Measurements from ENCODE around the gene GGPS1.
"Not testable (repeated sequence)": the region's sequence is repeated elsewhere in the genome, so short reads cannot be mapped to it uniquely, and the experiment has no call there.

GGPS1 gene

DNA sequence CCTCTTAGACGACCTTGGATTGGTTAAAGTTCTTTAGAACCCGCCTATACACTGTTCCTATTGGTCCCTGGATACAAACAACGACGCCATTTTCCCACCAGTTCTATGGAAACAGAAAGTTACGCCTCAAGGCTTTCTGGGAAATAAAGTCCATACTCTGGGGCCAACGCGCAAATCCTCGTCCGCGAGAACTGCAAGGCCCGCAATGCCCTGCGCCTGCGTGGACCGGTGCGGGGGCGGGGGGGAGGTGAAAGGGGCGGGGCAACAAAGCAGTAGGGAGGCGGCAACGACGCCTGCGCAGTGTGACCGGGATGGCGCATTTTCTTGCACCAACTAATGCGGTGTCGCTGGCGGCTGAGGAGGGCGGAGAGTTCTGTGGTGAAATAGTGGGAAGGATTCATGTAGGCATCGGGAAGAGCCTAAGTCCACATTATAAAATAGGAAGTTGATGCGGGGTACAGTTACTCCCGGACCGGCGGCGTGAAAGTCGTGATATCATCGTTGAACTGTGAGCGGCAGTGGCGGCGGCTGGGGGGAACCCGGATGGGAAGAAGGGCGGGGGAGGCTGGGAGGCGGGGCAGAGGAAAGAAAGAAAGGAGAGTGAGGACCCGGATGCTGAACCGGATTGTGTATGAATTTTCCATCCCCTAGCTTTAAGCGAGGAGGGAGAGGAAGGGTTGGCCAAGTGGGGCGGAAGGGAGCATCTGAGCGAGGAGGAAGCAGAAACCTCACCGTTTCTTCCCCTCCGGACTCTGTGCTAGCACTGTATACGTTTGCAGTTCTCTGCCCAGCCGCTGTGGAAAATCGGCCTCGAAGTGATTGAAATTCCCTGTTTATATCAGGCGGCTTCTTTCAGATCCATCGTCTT lies at the start of gene GGPS1:
GGPS1 (plus strand) TSS at position 300 of the 868 bp plus-strand sequence. CDS start 6,695 bp downstream, outside the sequence.
- in situ Hi-C loops (cut with MboI; ENCODE audit: low sequenced_read_pairs): no loop called here

DNA sequence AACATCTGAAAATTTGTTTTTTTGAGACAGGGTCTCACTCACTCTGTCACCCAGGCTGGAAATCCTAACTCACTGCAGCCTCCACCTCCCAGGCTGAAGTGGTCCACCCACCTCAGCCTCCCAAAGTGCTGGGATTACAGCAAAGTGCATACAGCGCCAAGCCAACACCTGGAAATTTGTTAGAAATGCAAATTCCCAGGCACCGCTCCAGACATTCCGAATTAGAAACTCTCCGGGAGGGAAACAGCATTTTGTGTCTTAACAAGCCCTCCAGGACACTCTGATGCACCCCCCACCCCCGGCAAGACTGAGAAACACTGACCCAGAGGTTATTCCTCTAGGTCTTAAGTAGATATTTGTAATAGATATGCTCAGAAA lies 49.5 kb upstream of the GGPS1 start:
- in situ Hi-C loops (cut with MboI; ENCODE audit: low sequenced_read_pairs): no loop called here

DNA sequence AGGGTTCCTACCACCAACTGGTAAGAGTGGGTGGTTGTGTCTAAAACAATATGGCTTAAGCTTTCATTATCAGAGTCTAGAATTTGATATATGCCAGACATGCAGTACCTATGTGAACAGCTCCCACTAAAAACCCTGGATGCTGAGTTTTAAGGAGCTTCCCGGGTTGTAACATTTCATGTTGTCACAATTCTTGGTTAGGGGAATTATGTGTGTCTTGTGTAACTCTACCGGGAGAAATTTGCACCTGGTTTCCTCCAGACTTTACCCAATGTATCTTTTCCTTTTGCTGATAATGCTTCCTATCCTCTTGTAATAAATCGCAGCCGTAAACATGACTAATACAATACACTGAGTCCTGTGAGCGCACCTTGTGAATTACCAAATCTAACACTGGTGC lies 48.7 kb upstream of the GGPS1 start:
- in situ Hi-C loops (cut with MboI; ENCODE audit: low sequenced_read_pairs): no loop called here

DNA sequence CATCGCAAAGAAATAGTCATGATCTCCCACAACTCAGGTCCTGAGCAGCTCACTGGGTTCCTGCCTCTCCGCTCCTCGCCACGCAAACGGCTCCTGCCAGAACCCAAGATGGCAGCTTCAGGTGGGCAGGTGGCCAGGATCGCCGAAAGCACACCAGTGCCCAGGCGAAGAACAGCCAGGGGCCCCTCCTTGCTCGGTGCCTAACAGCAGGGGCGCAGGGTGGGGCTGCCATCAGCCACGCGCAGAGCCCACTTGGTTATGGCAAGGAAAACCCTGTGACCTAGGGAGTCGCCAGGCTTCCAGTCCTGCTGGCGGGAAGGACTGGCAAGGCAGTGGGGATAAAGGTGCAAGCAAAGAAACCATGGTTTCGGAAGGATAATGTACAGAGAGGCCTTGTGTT lies 47.9 kb upstream of the GGPS1 start:
- in situ Hi-C loops (cut with MboI; ENCODE audit: low sequenced_read_pairs): no loop called here

DNA sequence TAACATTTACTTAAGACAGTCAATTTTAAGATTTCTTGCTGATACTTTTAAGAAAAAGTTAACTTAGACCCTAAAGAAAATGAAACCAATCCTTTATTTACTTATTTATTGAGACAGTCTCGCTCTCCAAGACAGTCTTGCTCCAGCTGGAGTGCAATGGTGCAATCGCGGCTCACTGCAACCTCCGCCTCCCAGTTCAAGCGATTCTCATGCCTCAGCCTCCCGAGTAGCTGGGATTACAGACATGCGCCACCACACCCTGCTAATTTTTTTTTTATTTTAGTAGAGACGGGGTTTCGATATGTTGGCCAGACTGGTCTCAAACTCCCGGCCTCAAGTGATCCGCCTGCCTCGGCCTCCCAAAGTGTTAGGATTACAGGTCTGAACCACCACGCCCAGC lies 44.7 kb upstream of the GGPS1 start:
- in situ Hi-C loops (cut with MboI; ENCODE audit: low sequenced_read_pairs): not testable (repeated sequence)

DNA sequence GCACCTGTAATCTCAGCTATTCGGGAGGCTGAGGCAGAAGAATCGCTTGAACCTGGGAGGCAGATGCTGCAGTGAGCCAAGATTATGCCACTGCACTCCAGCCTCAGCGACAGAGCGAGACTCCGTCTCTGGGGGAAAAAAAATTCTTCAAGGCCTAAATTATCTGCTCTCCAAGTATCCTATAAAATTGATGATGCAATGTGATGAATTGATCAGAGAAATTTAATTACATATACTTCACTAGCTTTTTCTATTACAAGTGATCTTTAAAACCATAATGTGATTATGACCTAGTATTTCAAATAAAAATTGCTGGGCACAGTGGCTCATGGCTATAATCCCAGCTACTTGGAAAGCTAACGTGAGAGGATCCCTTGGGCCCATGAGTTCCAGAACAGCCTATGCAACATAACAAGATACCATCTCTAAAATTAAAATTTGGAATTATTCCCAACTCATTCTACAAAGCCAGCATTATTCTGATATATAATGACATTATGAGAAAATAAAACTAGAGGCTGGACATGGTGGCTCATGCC lies 44.1 kb upstream of the GGPS1 start:
- in situ Hi-C loops (cut with MboI; ENCODE audit: low sequenced_read_pairs): no loop called here

DNA sequence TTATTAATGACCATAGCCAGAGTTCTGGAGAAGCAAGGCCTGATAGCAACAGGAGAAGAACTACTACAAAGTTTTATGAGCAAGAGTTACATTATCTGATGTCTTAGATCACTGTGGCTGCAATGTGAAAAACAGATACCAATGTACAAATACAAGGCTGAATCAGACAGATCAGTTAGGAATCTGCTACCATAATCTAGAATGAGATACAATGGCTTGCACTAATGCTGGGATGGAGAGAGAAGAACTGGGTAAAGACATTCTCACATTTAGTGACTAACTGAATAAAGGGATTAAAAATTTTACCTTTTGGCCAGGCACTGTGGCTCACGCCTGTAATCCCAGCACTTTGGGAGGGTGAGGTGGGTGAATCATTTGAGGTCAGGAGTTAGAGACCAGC lies 41.7 kb upstream of the GGPS1 start:
- in situ Hi-C loops (cut with MboI; ENCODE audit: low sequenced_read_pairs): no loop called here

DNA sequence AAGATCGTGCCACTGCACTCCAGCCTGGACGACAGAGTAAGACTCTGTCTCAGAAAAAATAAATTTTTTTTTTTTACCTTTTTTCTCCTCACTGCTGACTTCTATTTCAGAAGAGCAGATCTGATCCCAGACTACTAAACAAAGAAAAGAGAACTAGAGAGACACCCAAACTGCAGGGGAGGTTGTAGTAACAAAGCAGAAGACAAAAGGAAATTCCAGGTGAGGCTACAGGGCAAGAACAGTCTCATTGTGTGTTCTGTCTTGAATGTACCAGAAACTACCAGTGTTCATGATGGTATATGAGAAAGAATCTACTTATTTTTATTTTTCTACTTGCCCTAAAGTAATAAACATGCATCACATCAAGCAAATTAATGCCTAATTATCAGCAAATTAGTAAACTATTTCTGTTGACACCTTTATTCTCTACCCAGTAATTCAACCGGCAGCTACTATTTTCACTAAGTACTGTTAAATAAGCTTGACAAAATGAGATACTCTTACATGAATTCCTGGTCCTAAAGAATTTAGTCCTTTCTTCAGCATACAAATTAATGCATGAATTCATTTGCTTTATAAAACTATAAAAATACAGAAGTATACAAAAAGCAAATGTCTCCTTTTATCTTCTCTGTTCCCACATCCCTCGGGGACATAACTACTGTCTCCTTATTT lies 41.0 kb upstream of the GGPS1 start:
- in situ Hi-C loops (cut with MboI; ENCODE audit: low sequenced_read_pairs): no loop called here

DNA sequence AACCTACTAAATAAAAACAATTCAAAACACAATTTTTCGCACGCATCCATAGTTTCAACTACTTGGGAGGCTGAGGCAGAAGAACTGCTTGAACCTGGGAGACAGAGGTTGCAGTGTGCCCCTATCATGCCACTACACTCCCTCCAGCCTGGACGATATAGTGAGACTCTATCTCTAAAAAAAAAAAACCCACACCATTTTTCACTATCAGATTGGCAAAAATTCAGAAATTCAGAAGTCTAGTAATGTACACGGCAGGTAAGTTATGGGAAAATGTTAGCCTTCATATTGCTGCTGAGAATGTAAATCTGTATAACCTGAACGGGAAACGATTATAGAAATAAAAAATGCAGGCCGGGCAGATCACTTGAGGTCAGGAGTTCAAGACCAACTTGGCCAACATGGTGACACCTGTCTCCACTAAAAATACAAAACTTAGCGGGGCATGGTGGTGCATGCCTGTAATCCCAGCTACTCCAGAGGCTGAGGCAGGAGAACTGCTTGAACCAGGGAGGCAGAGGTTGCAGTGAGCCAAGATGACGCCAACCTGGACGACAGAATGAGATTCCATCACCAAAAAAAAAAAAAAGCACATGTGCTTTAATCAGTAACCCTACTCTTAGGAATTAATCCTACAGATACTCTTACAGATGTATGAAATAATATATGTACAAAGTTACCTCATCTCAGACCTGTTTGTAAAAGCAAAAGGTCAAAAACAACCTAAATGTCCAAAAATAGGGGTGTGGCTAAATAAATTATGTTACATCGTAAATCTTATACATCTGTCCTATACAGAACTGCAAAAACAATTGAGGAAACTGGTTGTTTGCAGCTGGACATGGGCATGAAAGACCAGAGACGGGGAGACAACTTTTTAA lies 38.3 kb upstream of the GGPS1 start:
- in situ Hi-C loops (cut with MboI; ENCODE audit: low sequenced_read_pairs): no loop called here

DNA sequence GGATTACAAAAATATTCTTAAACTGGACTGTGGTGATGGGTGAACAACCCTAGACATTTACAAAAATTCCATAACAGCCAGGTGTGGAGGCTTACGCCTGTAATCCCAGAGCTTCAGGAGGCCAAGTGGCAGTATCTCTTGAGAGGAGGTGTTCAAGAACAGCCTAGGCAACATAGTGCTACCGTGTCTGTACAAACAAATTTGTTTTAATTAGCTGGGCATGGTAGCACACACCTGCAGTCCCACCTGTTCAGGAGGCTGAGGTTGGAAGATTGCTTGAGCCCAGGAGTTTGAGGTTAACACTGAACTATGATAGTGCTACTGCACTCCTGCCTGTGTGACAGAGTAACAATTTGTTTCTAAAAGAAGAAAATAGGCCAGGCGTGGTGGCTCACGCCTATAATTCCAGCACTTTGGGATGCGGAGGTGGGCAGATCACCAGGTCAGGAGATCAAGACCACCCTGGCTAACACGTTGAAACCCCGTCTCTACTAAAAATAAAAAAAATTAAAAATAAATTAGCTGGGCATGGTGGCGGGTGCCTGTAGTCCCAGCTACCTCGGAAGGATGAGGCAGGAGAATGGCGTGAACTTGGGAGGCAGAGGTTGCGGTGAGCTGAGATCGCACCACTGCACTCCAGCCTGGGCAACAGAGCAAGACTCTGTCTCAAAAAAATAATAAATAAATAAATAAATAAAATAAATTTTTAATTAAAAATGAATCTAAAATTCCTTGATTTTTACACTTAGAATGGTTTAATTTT lies 37.4 kb upstream of the GGPS1 start:
- in situ Hi-C loops (cut with MboI; ENCODE audit: low sequenced_read_pairs): no loop called here

DNA sequence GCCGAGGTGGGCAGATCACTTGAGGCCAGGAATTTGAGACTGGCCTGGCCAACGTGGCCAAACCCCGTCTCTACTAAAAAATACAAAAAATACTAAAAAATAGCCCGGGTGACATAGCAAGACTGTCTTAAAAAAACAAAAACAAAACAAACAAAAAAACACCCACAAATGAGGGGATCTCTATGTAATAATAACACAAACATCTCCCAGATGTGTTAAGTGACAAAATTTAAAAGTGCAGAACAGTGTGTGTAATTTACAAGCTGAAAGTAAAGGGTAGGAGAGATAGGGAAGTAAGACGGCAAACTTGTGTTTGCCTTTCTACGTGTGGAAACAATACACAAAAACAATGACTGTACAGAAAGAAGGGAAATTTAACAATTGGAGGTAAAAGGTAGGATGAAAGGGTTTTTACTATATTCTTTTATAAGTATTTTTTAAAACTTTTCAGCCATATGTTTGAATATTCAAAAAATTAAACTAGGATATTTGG lies 36.7 kb upstream of the GGPS1 start:
- in situ Hi-C loops (cut with MboI; ENCODE audit: low sequenced_read_pairs): no loop called here

DNA sequence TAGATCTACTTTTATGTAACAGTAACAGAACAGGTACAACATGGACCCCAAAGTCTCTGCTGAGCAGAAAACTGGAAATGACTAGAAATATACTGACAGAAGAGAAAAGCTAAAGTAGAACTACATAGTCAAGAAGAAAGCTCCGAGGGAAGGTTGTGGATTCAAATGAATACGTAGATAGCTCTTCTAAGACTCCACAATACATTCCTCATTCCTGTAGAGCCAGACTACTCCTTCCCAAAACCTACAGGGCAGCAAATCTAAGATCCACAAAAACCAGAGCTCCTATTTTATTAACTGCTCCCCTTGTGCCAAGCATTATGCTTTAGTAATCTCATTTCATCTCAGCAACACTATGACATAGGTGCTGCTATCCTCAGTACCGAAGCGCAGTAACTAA lies 35.6 kb upstream of the GGPS1 start:
- in situ Hi-C loops (cut with MboI; ENCODE audit: low sequenced_read_pairs): no loop called here

DNA sequence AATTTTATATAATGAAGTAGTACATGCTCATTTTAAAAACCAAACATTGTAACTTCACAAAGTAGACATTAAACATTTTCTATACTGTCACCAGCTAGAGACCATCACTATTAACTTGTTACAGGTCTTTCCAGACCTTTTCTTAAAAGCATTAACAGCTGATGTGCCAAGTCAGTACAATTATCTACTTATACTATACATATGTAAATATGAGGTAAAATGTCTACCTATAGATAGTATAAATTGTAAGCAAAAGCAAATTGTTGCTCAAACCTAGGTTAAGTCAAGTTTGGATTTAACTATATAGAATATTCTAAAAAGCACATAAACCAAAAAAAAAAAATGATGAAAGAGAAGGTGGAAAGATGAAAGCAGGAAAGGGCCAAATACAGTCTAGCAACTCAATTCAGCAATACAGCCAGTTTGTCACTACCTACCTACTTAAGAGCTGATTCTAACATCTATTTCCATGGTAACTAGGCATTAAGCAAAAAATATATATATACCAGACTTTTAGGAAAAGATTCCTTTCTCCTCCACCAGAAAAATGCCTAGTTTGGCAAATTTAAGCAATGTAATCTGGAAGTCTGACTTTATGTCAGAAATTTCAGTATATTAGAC lies 34.9 kb upstream of the GGPS1 start:
- in situ Hi-C loops (cut with MboI; ENCODE audit: low sequenced_read_pairs): no loop called here

DNA sequence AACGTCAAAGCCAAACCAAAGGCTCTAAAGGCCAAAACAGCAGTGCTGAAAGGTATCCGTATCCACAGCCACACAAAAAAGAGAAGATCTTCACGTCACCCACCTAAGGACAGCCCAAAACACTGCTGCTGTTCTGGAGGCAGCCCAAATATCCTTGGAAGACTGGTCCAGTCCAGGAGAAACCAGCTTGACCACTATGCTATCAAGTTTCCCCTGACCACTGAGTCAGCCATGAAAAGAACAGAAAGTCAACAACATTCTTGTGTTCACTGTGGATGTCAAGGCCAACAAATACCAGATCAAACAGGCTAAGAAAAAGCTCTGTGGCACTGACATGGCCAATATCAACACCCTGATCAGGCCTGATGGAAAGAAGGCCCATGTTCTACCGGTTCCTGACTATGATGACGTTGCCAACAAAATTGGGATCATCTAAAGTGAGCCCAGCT lies 32.4 kb upstream of the GGPS1 start:
- in situ Hi-C loops (cut with MboI; ENCODE audit: low sequenced_read_pairs): no loop called here

DNA sequence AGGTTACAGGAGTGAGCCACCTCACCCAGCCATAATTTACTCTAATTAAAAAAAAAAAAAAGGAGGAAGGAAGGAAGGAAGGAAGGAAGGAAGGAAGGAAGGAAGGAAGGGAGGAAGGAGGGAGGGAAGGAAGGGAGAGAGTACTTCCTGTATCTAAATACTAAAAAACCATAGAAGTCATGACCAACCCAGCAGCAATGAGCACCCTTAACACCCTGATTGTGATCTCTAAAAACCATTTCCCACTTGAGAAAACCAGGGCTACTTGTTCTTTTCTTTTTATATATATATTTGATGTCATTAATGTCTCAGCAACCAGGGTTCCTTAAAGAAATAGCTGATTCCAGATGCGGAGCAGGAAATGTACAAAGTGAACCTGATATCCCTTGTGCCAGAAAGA lies 31.6 kb upstream of the GGPS1 start:
- in situ Hi-C loops (cut with MboI; ENCODE audit: low sequenced_read_pairs): no loop called here

DNA sequence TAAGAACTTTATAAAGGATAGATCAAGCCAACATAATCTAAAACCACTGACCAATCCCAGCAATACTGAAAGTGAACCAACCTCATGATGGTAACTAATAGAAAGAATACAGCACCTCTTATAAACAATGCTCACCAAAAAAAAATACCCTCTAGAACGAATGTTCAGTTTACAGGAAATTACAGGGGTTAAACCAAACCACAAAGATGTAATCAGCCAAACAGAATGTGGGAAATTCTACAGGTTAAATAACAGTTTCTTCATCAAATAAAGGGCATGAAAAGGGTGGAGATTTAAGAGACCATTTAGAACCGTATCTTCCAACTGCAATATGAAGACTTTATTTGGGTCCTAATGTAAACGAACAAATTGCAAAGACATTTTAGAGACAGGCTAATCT lies 30.8 kb upstream of the GGPS1 start:
- in situ Hi-C loops (cut with MboI; ENCODE audit: low sequenced_read_pairs): no loop called here

DNA sequence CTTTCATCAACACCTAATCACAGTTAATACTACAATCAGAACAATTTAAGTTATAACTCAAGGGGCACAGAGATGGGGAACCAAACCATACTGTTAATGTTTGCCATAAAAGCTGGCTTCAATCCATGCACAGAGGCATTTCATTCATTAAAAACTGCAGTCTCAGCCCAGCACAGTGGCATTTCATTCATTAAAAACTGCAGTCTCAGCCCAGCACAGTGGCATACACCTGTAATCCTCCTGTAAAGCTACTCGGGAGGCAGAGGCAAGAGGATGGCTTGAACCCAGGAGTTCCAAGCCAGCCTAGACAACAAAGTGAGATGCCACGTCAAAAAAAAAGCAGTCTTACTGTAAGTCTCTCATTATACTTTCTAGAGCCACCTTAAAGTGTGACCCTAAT lies 29.6 kb upstream of the GGPS1 start:
- in situ Hi-C loops (cut with MboI; ENCODE audit: low sequenced_read_pairs): no loop called here

DNA sequence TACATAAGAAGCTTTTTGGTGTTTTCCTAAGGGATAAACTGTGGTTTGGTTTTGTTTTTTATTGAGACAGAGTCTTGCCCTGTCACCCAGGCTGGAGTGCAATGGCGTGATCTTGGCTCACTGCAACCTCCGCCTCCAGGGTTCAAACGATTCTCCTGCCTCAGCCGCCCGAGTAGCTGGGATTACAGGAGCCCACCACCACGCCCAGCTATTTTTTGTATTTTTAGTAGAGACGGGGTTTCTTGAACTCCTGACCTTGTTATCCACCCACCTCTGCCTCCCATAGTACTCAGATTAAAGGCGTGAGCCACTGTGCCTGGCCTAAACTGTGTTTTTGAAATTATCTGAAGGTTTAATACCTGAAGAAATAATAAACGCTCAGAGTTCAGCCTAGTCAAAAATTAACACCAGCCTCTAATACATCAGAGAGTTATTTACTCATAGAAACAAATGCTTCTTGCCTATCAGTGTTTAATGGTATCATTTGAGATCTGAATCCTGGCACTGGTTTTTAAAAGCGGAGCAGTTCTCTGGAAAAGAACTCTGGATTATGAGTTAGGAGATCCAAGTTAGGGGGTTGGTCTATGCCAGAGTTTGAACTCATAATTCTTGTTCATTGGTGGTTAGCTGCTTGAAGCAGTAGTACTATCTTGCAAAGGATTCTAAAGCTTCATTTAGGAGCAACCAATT lies 29.1 kb upstream of the GGPS1 start:
- in situ Hi-C loops (cut with MboI; ENCODE audit: low sequenced_read_pairs): no loop called here

DNA sequence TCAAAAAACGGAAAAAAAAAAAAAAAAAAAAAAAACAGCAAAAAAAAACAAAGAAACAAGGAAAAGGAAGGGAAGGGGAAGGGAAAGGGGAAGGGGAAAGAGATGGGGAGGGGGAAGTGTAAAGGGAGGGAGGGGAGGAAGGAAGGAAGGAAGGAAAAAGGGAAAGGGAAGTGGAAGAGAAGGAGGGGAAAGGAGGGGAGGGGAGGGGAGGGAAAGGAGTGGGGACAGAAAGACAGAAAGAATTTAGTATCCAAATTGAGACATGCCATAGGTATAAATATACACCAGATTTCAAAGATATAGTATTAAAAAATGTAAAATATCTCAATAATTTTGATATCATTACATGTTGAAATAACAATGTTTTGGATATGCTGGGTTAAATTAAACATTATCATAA lies 26.2 kb upstream of the GGPS1 start:
- in situ Hi-C loops (cut with MboI; ENCODE audit: low sequenced_read_pairs): no loop called here

Data from HL-60/S4 treated with retinoic acid at 250 ng/mL for 4 days and 3 days (cell line).